HG02884 (cell line): ENCODE measurements around the gene BAG1.

ENCODE experiments used
- ATAC-seq: cut with Tn5 transposase; IDR thresholded peaks from one replicate; pipeline ENCODE4 v1.9.1; 2021; ENCODE audit warnings: mild to moderate bottlenecking, moderate library complexity; ENCODE audit not compliant: unreplicated experiment

Gene BAG1

GRCh38 chr9:33264473-33265177 lies at the start of gene BAG1, which contains the start of gene CHMP5:
BAG1 (minus strand) TSS chr9:33264708.
CHMP5 (plus strand) TSS chr9:33265049; CDS start chr9:33265079, 30 bp downstream.
- ATAC-seq: peak; percentile 79

GRCh38 chr9:33311953-33312352 lies 47.4 kb upstream of the BAG1 start:
- no peak for ATAC-seq

- no peak for ATAC-seq
Measured at GRCh38 chr9:33310748-33311147, 46.2 kb upstream of the BAG1 start.

- ATAC-seq: no peak
Measured at GRCh38 chr9:33309903-33310302, 45.4 kb upstream of the BAG1 start.

- no peak for ATAC-seq
Measured at GRCh38 chr9:33307067-33307466, 42.6 kb upstream of the BAG1 start.

GRCh38 chr9:33306037-33306436 lies 41.5 kb upstream of the BAG1 start:
- ATAC-seq: no peak

GRCh38 chr9:33304362-33304761 lies 39.9 kb upstream of the BAG1 start:
- no peak for ATAC-seq

GRCh38 chr9:33300546-33300945 lies 36.0 kb upstream of the BAG1 start:
- no peak for ATAC-seq

- ATAC-seq: peak; percentile 92
Measured at GRCh38 chr9:33297432-33297831, 32.9 kb upstream of the BAG1 start.

- ATAC-seq: no peak
Measured at GRCh38 chr9:33295571-33295970, 31.1 kb upstream of the BAG1 start.

GRCh38 chr9:33294670-33295432 lies 30.3 kb upstream of the BAG1 start:
- no peak for ATAC-seq

GRCh38 chr9:33293782-33294181 lies 29.3 kb upstream of the BAG1 start:
- no peak for ATAC-seq

- no peak for ATAC-seq
Measured at GRCh38 chr9:33291901-33292300, 27.4 kb upstream of the BAG1 start.

- no peak for ATAC-seq
Measured at GRCh38 chr9:33291031-33291397, 26.5 kb upstream of the BAG1 start.

- ATAC-seq: peak; percentile 83
Measured at GRCh38 chr9:33290247-33291030, 25.9 kb upstream of the BAG1 start, which contains the start of gene NFX1. NFX1 (plus strand) TSS chr9:33290516; CDS start chr9:33290573, 57 bp downstream.

GRCh38 chr9:33289936-33290246 lies 25.4 kb upstream of the BAG1 start:
- no peak for ATAC-seq

- no peak for ATAC-seq
Measured at GRCh38 chr9:33289496-33289895, 25.0 kb upstream of the BAG1 start.

- no peak for ATAC-seq
Measured at GRCh38 chr9:33288828-33289483, 24.4 kb upstream of the BAG1 start.

- no peak for ATAC-seq
Measured at GRCh38 chr9:33288235-33288634, 23.7 kb upstream of the BAG1 start.

GRCh38 chr9:33287087-33287490 lies 22.6 kb upstream of the BAG1 start:
- ATAC-seq: no peak

GRCh38 chr9:33285502-33285901 lies 21.0 kb upstream of the BAG1 start:
- no peak for ATAC-seq
